Uterus (tissue), 4 donors: ENCODE data around the gene RSRP1. TPM values are rescaled to one million over a fixed set of nuclear protein-coding genes. Genes with fewer than 3 reads are reported as not detected.

Experiments used
- DNase-seq, 2 donors: peaks; one replicate each; pipeline ENCODE4 v3.0.0-alpha.2; 2019 to 2020
- H3K27ac ChIP-seq, 2 donors: fragments of 200-600 bp; sonication (generic); 1 replicate in 1 of 2; 2 replicates in 1 of 2; pipeline ENCODE4 v1.5.1; 2016 to 2018
- H3K27me3 ChIP-seq, 2 donors: fragments of 200-600 bp; sonication (generic); one replicate each; pipeline ENCODE4 v1.5.1; 2018 to 2019; ENCODE audit warnings: control low read depth in 1 of 2
- H3K36me3 ChIP-seq, 2 donors: fragments of 200-600 bp; sonication (generic); one replicate each; pipeline ENCODE4 v1.5.1; 2019; ENCODE audit warnings: control low read depth in 1 of 2
- H3K4me1 ChIP-seq, 2 donors: fragments of 200-600 bp; sonication (generic); one replicate each; pipeline ENCODE4 v1.5.1; 2018 to 2019; ENCODE audit warnings: control low read depth in 1 of 2
- H3K4me3 ChIP-seq, 2 donors: fragments of 200-600 bp; sonication (generic); 1 replicate in 1 of 2; 2 replicates in 1 of 2; pipeline ENCODE4 v1.5.1; 2018 to 2019; ENCODE audit warnings: mild to moderate bottlenecking in 1 of 2
- H3K9me3 ChIP-seq, 2 donors: fragments of 200-600 bp; sonication (generic); one replicate each; pipeline ENCODE4 v1.5.1; 2019; ENCODE audit warnings: control low read depth in 1 of 2
- POLR2A ChIP-seq, 2 donors: fragments of 450-650 bp; IDR thresholded peaks; one replicate each; pipeline ENCODE4 v1.6.1; 2016; ENCODE audit warnings: antibody characterized with exemption in 2 of 2, mild to moderate bottlenecking in 1 of 2, moderate library complexity in 1 of 2
- intact Hi-C: fragments of 100-400 bp; cut with DNase I; formaldehyde crosslinking; loops from one replicate; pipeline ENCODE4 v1.15.1; 2023; ENCODE audit warnings: low total_unique reads
- total RNA-seq, 4 donors: library from RNA; depleted of rRNA in 3 of 4; stranded (reverse); fragments of >200 nt in 3 of 4; gene quantifications; one replicate each; pipeline versions ENCODE4 v1.1.0 to v1.2.4, GENCODE V29; 2014 to 2023
- TF ChIP-seq, protein P1 (sequence below), 4 experiments: fragments of 200-600 bp in 2 of 4; fragments of 450-650 bp in 2 of 4; sonication (generic) in 2 of 4; IDR thresholded peaks; one replicate each; pipeline ENCODE4 v1.5.1; 2016 to 2019; ENCODE audit warnings: antibody characterized with exemption in 4 of 4, mild to moderate bottlenecking in 2 of 4, moderate library complexity in 1 of 4
- donor health status: DM: yes; HTN: yes; CAD: no.

RSRP1 gene
- total RNA-seq, 4 donors from 2014 or later: 103 to 232 (median 141) TPM

DNA sequence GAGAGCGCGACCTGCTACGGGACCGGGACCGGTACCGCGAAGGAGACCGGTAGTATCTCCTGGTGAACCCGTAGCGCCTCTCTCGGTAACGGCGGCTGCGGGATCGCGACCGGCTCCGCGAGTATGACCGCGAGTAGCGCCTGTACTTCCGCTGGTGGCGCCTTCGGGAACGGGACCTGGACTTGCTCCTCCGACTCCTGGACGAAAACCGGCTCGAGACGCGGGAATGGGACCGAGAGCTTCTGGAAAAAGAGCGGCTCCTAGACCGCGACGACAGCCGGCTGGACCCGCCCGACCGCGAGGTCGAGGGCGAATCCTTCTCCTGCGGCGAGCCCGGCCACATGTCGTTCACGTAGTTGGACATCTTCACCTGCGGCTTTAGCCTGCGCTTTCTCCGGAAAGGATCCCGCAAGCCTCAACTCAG is 642 bp downstream of the RSRP1 start:
- peak in 1 of 2 donors; percentile 34 for DNase-seq
- Histone ChIP-seq H3K4me3 (peak overlapping the region; percentile 96), H3K27me3 (no peaks in the 10 kb centered on the region), H3K9me3 (no peaks in the 10 kb centered on the region), H3K36me3 (no peaks in the 10 kb centered on the region), H3K27ac (peak overlapping the region; percentile 99), H3K4me1 (peaks cover 13 to 15% of the 10 kb centered on the region in 2 donors)
- TF ChIP-seq, protein P1, sequence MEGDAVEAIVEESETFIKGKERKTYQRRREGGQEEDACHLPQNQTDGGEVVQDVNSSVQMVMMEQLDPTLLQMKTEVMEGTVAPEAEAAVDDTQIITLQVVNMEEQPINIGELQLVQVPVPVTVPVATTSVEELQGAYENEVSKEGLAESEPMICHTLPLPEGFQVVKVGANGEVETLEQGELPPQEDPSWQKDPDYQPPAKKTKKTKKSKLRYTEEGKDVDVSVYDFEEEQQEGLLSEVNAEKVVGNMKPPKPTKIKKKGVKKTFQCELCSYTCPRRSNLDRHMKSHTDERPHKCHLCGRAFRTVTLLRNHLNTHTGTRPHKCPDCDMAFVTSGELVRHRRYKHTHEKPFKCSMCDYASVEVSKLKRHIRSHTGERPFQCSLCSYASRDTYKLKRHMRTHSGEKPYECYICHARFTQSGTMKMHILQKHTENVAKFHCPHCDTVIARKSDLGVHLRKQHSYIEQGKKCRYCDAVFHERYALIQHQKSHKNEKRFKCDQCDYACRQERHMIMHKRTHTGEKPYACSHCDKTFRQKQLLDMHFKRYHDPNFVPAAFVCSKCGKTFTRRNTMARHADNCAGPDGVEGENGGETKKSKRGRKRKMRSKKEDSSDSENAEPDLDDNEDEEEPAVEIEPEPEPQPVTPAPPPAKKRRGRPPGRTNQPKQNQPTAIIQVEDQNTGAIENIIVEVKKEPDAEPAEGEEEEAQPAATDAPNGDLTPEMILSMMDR (IDR thresholded peaks at IDR 0.05): peak in 1 of 4 experiments; percentile 6
- no peak for TF ChIP-seq POLR2A (IDR thresholded peaks at IDR 0.05)
- intact Hi-C loops: no loop called here

DNA sequence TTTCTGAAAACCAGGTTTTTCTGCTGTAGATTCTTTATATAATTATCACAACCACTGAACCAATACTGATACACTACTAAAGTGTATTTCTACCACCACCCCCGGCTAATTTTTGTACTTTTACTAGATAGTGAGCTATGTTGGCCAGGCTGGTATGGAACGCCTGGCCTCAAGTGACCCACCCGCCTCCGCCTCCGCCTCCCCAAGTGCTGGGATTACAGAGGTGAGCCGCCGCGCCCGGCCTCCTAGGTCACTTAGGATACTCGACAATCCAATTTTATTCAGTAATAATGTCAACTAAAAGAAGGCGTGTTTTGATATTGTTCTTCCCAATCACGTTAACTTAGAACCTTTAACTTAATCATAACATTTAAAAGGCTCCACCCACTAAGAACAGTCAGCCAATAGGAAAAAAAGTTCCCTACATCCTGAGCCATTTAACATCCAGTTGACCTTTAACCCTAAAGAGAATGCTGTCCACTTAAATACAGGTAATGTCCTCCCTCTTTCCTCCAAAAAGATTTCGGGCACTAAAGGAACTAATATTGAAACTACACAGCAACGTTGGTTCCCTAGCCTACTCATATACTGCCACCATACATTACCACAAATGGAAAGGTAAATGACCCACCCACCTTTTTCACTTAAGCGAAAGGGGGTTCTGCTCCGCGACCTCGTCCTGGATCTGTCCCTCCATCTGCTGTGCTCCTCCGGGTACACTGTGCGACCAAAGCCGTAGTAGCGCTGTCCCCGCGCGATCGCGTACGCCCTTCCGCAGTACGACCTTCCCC is 1.2 kb downstream of the RSRP1 start:
- Histone ChIP-seq H3K4me3 (peak overlapping the region; percentile 96), H3K4me1 (peaks cover 13 to 15% of the 10 kb centered on the region in 2 donors), H3K9me3 (no peaks in the 10 kb centered on the region), H3K27ac (peak overlapping the region; percentile 99), H3K36me3 (no peaks in the 10 kb centered on the region), H3K27me3 (no peaks in the 10 kb centered on the region)
- DNase-seq: no peak
- intact Hi-C loops: no loop called here
- TF ChIP-seq POLR2A (IDR thresholded peaks at IDR 0.05): no peak
- TF ChIP-seq, protein P1 (IDR thresholded peaks at IDR 0.05): no peak

DNA sequence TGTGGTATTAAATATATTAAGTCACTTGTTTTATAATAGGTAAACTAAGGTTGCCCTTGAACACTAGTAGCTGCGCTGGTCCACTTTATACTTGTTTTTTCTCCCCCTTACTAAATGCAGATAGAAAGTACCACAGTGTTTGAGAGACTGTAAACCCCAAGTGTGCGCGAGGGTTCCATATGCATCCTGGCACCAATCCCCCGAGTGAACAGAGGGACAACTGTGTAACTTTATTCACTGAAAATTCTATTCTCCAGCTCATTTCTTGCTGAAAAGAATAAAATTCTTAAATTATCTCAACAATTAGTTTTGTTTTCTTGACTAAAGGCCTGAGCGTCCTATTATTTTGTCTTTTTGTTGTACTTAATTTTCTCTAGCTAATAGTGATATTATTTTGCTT is 1.9 kb downstream of the RSRP1 start:
- TF ChIP-seq POLR2A (IDR thresholded peaks at IDR 0.05): no peak
- TF ChIP-seq, protein P1 (IDR thresholded peaks at IDR 0.05): no peak
- no peak for DNase-seq
- H3K36me3 ChIP-seq: no peaks in the 10 kb centered on the region
- intact Hi-C loops: no loop called here
- H3K27ac ChIP-seq: peak overlapping the region; percentile 99
- no peaks in the 10 kb centered on the region for H3K9me3 ChIP-seq
- H3K4me3 ChIP-seq: peak overlapping the region in 1 of 2 donors; percentile 96
- peaks cover 13 to 15% of the 10 kb centered on the region in 2 donors for H3K4me1 ChIP-seq
- no peaks in the 10 kb centered on the region for H3K27me3 ChIP-seq

DNA sequence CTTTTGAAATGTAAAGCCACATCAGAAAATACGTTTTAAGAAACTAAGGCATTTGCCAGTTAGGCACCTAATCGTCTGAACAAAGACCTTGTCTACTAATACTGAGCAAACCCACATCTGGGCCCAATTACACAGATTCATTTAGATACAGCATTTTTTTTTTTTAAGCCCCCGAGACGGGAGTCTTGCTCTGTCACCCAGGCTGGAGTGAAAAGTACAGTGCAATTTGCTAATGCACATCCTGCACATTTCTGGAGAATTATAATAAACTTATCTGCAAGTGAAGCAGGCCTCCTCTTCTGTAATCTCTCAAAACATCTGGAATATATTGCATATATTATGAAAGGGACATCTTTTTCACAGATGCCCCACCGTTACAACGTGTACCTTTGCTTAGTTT is 3.3 kb downstream of the RSRP1 start:
- H3K4me3 ChIP-seq: no peak overlapping the region
- no peak for DNase-seq
- no peaks in the 10 kb centered on the region for H3K27me3 ChIP-seq
- TF ChIP-seq, protein P1 (IDR thresholded peaks at IDR 0.05): no peak
- no peak for TF ChIP-seq POLR2A (IDR thresholded peaks at IDR 0.05)
- peaks cover 15 to 19% of the 10 kb centered on the region in 2 donors for H3K4me1 ChIP-seq
- H3K36me3 ChIP-seq: no peaks in the 10 kb centered on the region
- H3K9me3 ChIP-seq: no peaks in the 10 kb centered on the region
- intact Hi-C loops: no loop called here
- no peak overlapping the region for H3K27ac ChIP-seq
